D721Med (cell line): ENCODE results near the gene MTUS2.

ENCODE experiments used
- DNase-seq: peaks from one replicate; pipeline ENCODE4 v3.0.0; 2011; ENCODE audit warnings: low spot score; ENCODE audit not compliant: insufficient read length
- FAIRE-seq: peaks from 2 replicates; lab custom pipeline; 2011; peaks lifted over from hg19 to GRCh38; lab: Jason Lieb, UNC
- CTCF ChIP-seq: IDR thresholded peaks from 2 replicates; pipeline ENCODE4 v1.5.1; 2012; ENCODE audit warnings: mild to moderate bottlenecking, control low read depth; ENCODE audit not compliant: insufficient read depth; ENCODE audit errors: missing control alignments

Gene MTUS2

GRCh38 chr13:29104461-29104860 lies 284.3 kb downstream of the MTUS2 start:
- TF ChIP-seq CTCF: no peak
- FAIRE-seq: no peak
- DNase-seq: no peak

GRCh38 chr13:29105779-29106178 lies 285.6 kb downstream of the MTUS2 start:
- DNase-seq: no peak
- no peak for TF ChIP-seq CTCF
- FAIRE-seq: no peak

- TF ChIP-seq CTCF: no peak
- DNase-seq (no peak), FAIRE-seq (no peak)
These were observed 286.5 kb downstream of the MTUS2 start for GRCh38 chr13:29106651-29107050.

- DNase-seq (no peak), FAIRE-seq (no peak)
- TF ChIP-seq CTCF: no peak
These were observed 288.1 kb downstream of the MTUS2 start for GRCh38 chr13:29108068-29108786.

GRCh38 chr13:29109987-29110386 lies 289.8 kb downstream of the MTUS2 start:
- FAIRE-seq (no peak), DNase-seq (no peak)
- TF ChIP-seq CTCF: no peak

GRCh38 chr13:29111446-29111845 lies 291.3 kb downstream of the MTUS2 start:
- TF ChIP-seq CTCF: no peak
- FAIRE-seq (no peak), DNase-seq (no peak)

- FAIRE-seq (no peak), DNase-seq (no peak)
These were observed 295.7 kb downstream of the MTUS2 start for GRCh38 chr13:29115842-29116241.

More at GRCh38 chr13:29115842-29116241, 295.7 kb downstream of the MTUS2 start:
- no peak for TF ChIP-seq CTCF
